B cell (primary cell): ENCODE data around the gene LPAR2. TPM values are rescaled to one million over a fixed set of nuclear protein-coding genes. Genes with fewer than 3 reads are reported as not detected.

Experiments used
- ATAC-seq: fragments of 200-7000 bp; cut with Tn5 transposase; one replicate; pipeline ENCODE4 v1.10.0; 2021; ENCODE audit warnings: low read depth, mild to moderate bottlenecking, moderate number of reproducible peaks, moderate library complexity
- CTCF ChIA-PET: fragments of 350-600 bp; sonication (Branson Sonifier 250); formaldehyde crosslinking; loops from one replicate; lab custom pipeline; 2021; ENCODE audit warnings: antibody characterized with exemption, inconsistent platforms; lab: Charles Lee
- POLR2A ChIA-PET: fragments of 350-600 bp; sonication (Branson Sonifier 250); formaldehyde crosslinking; loops from one replicate; lab custom pipeline; 2021; ENCODE audit warnings: antibody characterized with exemption; lab: Charles Lee
- DNase-seq: peaks from one replicate; pipeline ENCODE4 v3.0.0; 2013
- H2AFZ ChIP-seq: 2 replicates; pipeline ENCODE4 v1.6.1; 2012; ENCODE audit warnings: mild to moderate bottlenecking, low read depth, low read length; ENCODE audit not compliant: insufficient read depth, poor library complexity, severe bottlenecking
- H3K27ac ChIP-seq, 2 donors: 1 replicate in 1 of 2; 2 replicates in 1 of 2; pipeline ENCODE4 v1.5.1; 2012 to 2013; ENCODE audit warnings: low read length in 2 of 2, mild to moderate bottlenecking in 2 of 2, moderate library complexity in 1 of 2
- H3K27me3 ChIP-seq, 4 experiments: fragments of 200-600 bp in 1 of 4; sonication (generic) in 1 of 4; replicated peaks in 1 of 4; 1 replicate in 2 of 4; 2 replicates in 2 of 4; pipeline versions ENCODE4 v1.6.1 to v1.7.0; 2013 to 2016; ENCODE audit warnings: low read length in 3 of 4, mild to moderate bottlenecking in 2 of 4, mixed read lengths in 1 of 4, moderate library complexity in 1 of 4; ENCODE audit not compliant: insufficient read depth in 4 of 4, control insufficient read depth in 3 of 4; ENCODE audit errors: control extremely low read depth in 1 of 4
- H3K36me3 ChIP-seq, 2 experiments: replicated peaks in 1 of 2; 1 replicate in 1 of 2; 2 replicates in 1 of 2; pipeline versions ENCODE4 v1.6.1 to v1.7.1; 2013; ENCODE audit warnings: low read length in 1 of 2; ENCODE audit not compliant: insufficient read depth in 2 of 2, control insufficient read depth in 1 of 2; ENCODE audit errors: control extremely low read depth in 1 of 2, extremely low read depth in 1 of 2
- H3K4me1 ChIP-seq, 2 donors: fragments of 200-600 bp in 1 of 2; sonication (generic) in 1 of 2; 1 replicate in 1 of 2; 2 replicates in 1 of 2; pipeline versions ENCODE4 v1.5.1 to v1.6.1; 2013 to 2017; ENCODE audit warnings: low read length in 2 of 2; ENCODE audit not compliant: control insufficient read depth in 2 of 2, insufficient read depth in 2 of 2
- H3K4me2 ChIP-seq: replicated peaks from 2 replicates; pipeline ENCODE3; 2012; ENCODE audit warnings: mild to moderate bottlenecking, low read depth, low read length; ENCODE audit not compliant: poor library complexity, severe bottlenecking
- H3K4me3 ChIP-seq, 5 experiments: fragments of 200-600 bp in 1 of 5; sonication (generic) in 1 of 5; 1 replicate in 3 of 5; 2 replicates in 2 of 5; pipeline versions ENCODE4 v1.5.1 to v1.7.0; 2011 to 2016; ENCODE audit warnings: low read length in 4 of 5, mild to moderate bottlenecking in 4 of 5, low read depth in 2 of 5, control low read depth in 1 of 5, moderate library complexity in 1 of 5; ENCODE audit not compliant: insufficient read depth in 1 of 5; ENCODE audit errors: control extremely low read depth in 1 of 5, extremely low read depth in 1 of 5
- H3K79me2 ChIP-seq: fragments of 200-600 bp; sonication (generic); one replicate; pipeline ENCODE4 v1.6.0; 2016; ENCODE audit warnings: low read length; ENCODE audit not compliant: control insufficient read depth, insufficient read depth
- H3K9ac ChIP-seq: fragments of 200-600 bp; sonication (generic); 2 replicates; pipeline ENCODE4 v1.6.1; 2017; ENCODE audit warnings: mild to moderate bottlenecking, low read length, moderate library complexity
- H3K9me3 ChIP-seq, 3 donors: one replicate each; pipeline versions ENCODE4 v1.6.1 to v1.7.1; 2013; ENCODE audit warnings: low read length in 2 of 3; ENCODE audit not compliant: control insufficient read depth in 2 of 3, insufficient read depth in 1 of 3; ENCODE audit errors: control extremely low read depth in 1 of 3
- H4K20me1 ChIP-seq: 2 replicates; pipeline ENCODE4 v1.6.0; 2012; ENCODE audit warnings: mild to moderate bottlenecking, low read length; ENCODE audit not compliant: insufficient read depth, control insufficient read depth, poor library complexity, severe bottlenecking
- H3K27ac Mint-ChIP-seq: one replicate; pipeline ENCODE4 v1.8.0; 2021; ENCODE audit warnings: mixed read lengths
- H3K27me3 Mint-ChIP-seq: one replicate; pipeline ENCODE4 v1.8.0; 2021; ENCODE audit warnings: mixed read lengths
- H3K4me1 Mint-ChIP-seq: one replicate; pipeline ENCODE4 v1.8.0; 2021; ENCODE audit warnings: mixed read lengths
- H3K4me3 Mint-ChIP-seq: one replicate; pipeline ENCODE4 v1.8.0; 2021; ENCODE audit warnings: mixed read lengths
- H3K9me3 Mint-ChIP-seq: one replicate; pipeline ENCODE4 v1.8.0; 2022; ENCODE audit warnings: mixed read lengths; ENCODE audit not compliant: insufficient read depth
- CTCF ChIP-seq: fragments of 200-600 bp; IDR thresholded peaks from one replicate; pipeline ENCODE4 v1.8.0; 2022; ENCODE audit warnings: antibody characterized with exemption, mild to moderate bottlenecking
- EZH2 ChIP-seq: IDR thresholded peaks from 2 replicates; pipeline ENCODE4 v1.6.1; 2012; ENCODE audit warnings: borderline replicate concordance, low read depth, mild to moderate bottlenecking, moderate library complexity, low read length; ENCODE audit not compliant: insufficient read depth, poor library complexity, severe bottlenecking
- WGBS: methylation state at CpG from one replicate; pipeline ENCODE4 v1.1.5; 2013; ENCODE audit warnings: missing lambda C conversion rate; ENCODE audit not compliant: insufficient coverage; 5-methylcytosine and 5-hydroxymethylcytosine counted together
- intact Hi-C: fragments of 100-400 bp; cut with micrococcal nuclease; formaldehyde crosslinking; loops from one replicate; pipeline ENCODE4 v1.10.0; 2022
- polyA plus RNA-seq: library from polyadenylated mRNA; depleted of rRNA; stranded (reverse); fragments of >200 nt; gene quantifications from 2 replicates; pipeline ENCODE4 v1.2.3, GENCODE V29; 2012
- total RNA-seq, 2 donors: library from RNA; stranded (reverse); fragments of 120-200 nt in 1 of 2; gene quantifications; 1 replicate in 1 of 2; 2 replicates in 1 of 2; pipeline versions ENCODE4 v1.2.3 to v1.2.4, GENCODE V29; 2013 to 2022

The LPAR2 gene
- total and polyA plus RNA-seq, 2 donors (not counting 1 experiment from before 2014, with no cell fraction given), result 27.1 to 37.2 TPM

DNA sequence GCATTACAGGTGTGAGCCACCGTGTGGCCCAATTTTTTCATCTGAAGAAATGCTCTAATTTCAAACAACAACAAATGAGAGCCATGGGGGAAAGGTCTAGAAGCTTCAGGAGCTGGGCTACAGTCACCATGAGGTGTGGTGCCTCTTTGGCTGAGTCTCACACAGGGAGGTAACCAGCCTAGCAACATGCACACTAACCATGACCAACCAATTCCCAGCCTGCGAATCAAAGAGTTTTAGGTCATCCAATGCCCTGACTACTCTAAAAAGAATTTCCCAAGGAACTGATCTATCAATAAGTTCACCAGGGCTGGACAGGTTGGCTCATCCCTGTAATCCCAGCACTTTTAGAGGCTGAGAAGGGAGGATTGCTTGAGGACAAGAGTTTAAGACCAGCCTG, 39.5 kb downstream of the LPAR2 start:
- H3K4me1 ChIP-seq, result peaks cover 3 to 16% of the 10 kb centered on the region in 2 donors
- no peak overlapping the region for H3K9ac ChIP-seq
- Mint-ChIP-seq H3K4me3 (no peak overlapping the region), H3K27ac (peak overlapping the region; percentile 37), H3K9me3 (no peaks in the 10 kb centered on the region), H3K4me1 (peaks cover 18% of the 10 kb centered on the region), H3K27me3 (no peaks in the 10 kb centered on the region)
- no peaks in the 10 kb centered on the region for H3K36me3 ChIP-seq
- CTCF ChIA-PET, result no interaction called here
- no peaks in the 10 kb centered on the region for H4K20me1 ChIP-seq
- TF ChIP-seq CTCF (no peak), EZH2 (no peak)
- H3K27ac ChIP-seq, result no peak overlapping the region
- 100% methylated on average over 1 of the region's 2 CpGs for WGBS
- intact Hi-C loops, result no loop called here
- H3K79me2 ChIP-seq, result no peaks in the 10 kb centered on the region
- no peak overlapping the region for H3K4me2 ChIP-seq
- no peak overlapping the region for H2AFZ ChIP-seq
- H3K4me3 ChIP-seq, result no peak overlapping the region
- no peaks in the 10 kb centered on the region for H3K9me3 ChIP-seq
- no peaks in the 10 kb centered on the region for H3K27me3 ChIP-seq
- ATAC-seq (no peak), DNase-seq (no peak)
- POLR2A ChIA-PET, result no interaction called here

GRCh38 chr19:19587771-19588170, 40.2 kb downstream of the LPAR2 start:
- H3K4me1 Mint-ChIP-seq, result peaks cover 18% of the 10 kb centered on the region
- no peaks in the 10 kb centered on the region for H3K79me2 ChIP-seq
- ATAC-seq, result no peak
- H3K4me2 ChIP-seq, result no peak overlapping the region
- H3K27me3 ChIP-seq, result no peaks in the 10 kb centered on the region
- H3K27ac ChIP-seq, result no peak overlapping the region
- peaks cover 3 to 16% of the 10 kb centered on the region in 2 donors for H3K4me1 ChIP-seq
- H3K27me3 Mint-ChIP-seq, result no peaks in the 10 kb centered on the region
- intact Hi-C loops, result no loop called here
- no peaks in the 10 kb centered on the region for H3K36me3 ChIP-seq
- no peak overlapping the region for H3K27ac Mint-ChIP-seq
- CTCF ChIA-PET, result no interaction called here
- DNase-seq, result no peak
- H3K4me3 ChIP-seq, result no peak overlapping the region
- 100% methylated on average over 2 of the region's 5 CpGs for WGBS
- H3K4me3 Mint-ChIP-seq, result no peak overlapping the region
- no peaks in the 10 kb centered on the region for H4K20me1 ChIP-seq
- POLR2A ChIA-PET, result no interaction called here
- TF ChIP-seq EZH2 (no peak), CTCF (no peak)
- H2AFZ ChIP-seq, result no peak overlapping the region
- no peaks in the 10 kb centered on the region for H3K9me3 ChIP-seq
- H3K9ac ChIP-seq, result no peak overlapping the region
- no peaks in the 10 kb centered on the region for H3K9me3 Mint-ChIP-seq
